IMR-90 (cell line): ENCODE measurements around the gene TSPEAR.

ENCODE experiments used
- MAFK ChIP-seq: IDR thresholded peaks from 2 replicates; pipeline ENCODE4 v1.6.1; 2012; ENCODE audit warnings: low read depth, low read length, improper control_type of control experiment
- MAZ ChIP-seq: IDR thresholded peaks from 2 replicates; pipeline ENCODE4 v1.6.1; 2012; ENCODE audit warnings: low read depth, mild to moderate bottlenecking, low read length, improper control_type of control experiment, moderate library complexity, borderline replicate concordance
- NFE2L2 ChIP-seq: fragments of 150-350 bp; IDR thresholded peaks from 2 replicates; pipeline ENCODE4 v1.6.1; 2016; ENCODE audit warnings: low read depth, mild to moderate bottlenecking, low read length
- TF ChIP-seq, protein P1 (sequence below): fragments of 150-350 bp; IDR thresholded peaks from 2 replicates; pipeline ENCODE4 v1.6.1; 2017; ENCODE audit warnings: mild to moderate bottlenecking, antibody characterized with exemption, low read length, low read depth
- TF ChIP-seq, protein P2 (sequence below): conservative IDR thresholded peaks from 2 replicates; pipeline ENCODE4 v1.5.1; 2012; ENCODE audit warnings: mild to moderate bottlenecking, low read depth, low read length, improper control_type of control experiment

DNA sequence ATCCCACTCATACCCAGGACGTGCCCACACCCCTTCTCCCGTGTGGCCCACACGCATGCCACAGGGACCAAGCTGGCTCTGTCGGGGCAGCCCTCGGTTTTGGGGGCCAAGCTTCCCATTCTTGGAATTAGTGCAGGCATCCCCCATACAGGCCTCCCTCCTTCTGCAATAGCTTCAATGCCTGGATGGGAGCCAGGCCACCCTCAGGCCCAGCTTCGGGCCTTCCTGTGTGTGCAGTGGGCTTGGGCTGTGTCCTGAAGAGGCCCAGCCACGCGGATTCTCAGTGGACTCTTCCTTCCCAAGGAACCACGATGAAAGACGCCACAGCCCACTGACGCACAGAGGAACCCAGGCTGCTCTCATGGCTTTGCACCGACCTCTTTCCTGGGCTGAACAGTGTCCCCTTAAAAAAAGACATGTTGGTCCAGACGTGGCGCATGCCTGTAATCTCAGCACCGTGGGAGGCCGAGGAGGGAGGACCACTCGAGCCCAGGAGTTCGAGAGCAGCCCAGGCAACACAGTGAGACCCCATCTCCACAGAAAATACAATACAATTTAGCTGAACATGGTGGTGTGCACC, 61.8 kb downstream of the TSPEAR start:
- TF ChIP-seq, protein P1, sequence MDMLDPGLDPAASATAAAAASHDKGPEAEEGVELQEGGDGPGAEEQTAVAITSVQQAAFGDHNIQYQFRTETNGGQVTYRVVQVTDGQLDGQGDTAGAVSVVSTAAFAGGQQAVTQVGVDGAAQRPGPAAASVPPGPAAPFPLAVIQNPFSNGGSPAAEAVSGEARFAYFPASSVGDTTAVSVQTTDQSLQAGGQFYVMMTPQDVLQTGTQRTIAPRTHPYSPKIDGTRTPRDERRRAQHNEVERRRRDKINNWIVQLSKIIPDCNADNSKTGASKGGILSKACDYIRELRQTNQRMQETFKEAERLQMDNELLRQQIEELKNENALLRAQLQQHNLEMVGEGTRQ: no peak
- TF ChIP-seq, protein P2, sequence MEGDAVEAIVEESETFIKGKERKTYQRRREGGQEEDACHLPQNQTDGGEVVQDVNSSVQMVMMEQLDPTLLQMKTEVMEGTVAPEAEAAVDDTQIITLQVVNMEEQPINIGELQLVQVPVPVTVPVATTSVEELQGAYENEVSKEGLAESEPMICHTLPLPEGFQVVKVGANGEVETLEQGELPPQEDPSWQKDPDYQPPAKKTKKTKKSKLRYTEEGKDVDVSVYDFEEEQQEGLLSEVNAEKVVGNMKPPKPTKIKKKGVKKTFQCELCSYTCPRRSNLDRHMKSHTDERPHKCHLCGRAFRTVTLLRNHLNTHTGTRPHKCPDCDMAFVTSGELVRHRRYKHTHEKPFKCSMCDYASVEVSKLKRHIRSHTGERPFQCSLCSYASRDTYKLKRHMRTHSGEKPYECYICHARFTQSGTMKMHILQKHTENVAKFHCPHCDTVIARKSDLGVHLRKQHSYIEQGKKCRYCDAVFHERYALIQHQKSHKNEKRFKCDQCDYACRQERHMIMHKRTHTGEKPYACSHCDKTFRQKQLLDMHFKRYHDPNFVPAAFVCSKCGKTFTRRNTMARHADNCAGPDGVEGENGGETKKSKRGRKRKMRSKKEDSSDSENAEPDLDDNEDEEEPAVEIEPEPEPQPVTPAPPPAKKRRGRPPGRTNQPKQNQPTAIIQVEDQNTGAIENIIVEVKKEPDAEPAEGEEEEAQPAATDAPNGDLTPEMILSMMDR: no peak
- no peak for TF ChIP-seq MAFK
- no peak for TF ChIP-seq MAZ
- TF ChIP-seq NFE2L2: no peak
